Colonic mucosa (tissue), 4 donors: ENCODE measurements around the gene ZFP36. TPM values are rescaled to one million over a fixed set of nuclear protein-coding genes. Genes with fewer than 3 reads are reported as not detected.

ENCODE experiments used
- DNase-seq: peaks from one replicate; pipeline ENCODE4 v3.0.0-alpha.2; 2020
- H3K27ac ChIP-seq: fragments of 200-600 bp; one replicate; pipeline ENCODE4 v1.8.0; 2021
- H3K27me3 ChIP-seq: fragments of 200-600 bp; one replicate; pipeline ENCODE4 v1.8.0; 2021
- H3K36me3 ChIP-seq: fragments of 200-600 bp; one replicate; pipeline ENCODE4 v1.8.0; 2021
- H3K4me1 ChIP-seq: fragments of 200-600 bp; one replicate; pipeline ENCODE4 v1.8.0; 2021; ENCODE audit warnings: mild to moderate bottlenecking
- H3K4me3 ChIP-seq: fragments of 200-600 bp; one replicate; pipeline ENCODE4 v1.8.0; 2021
- H3K9ac ChIP-seq, 2 donors: one replicate each; pipeline ENCODE4 v1.7.0; 2013; ENCODE audit warnings: control low read depth in 2 of 2, low read depth in 2 of 2, low read length in 2 of 2
- H3K9me3 ChIP-seq: fragments of 200-600 bp; one replicate; pipeline ENCODE4 v1.8.0; 2021
- CTCF ChIP-seq: fragments of 200-600 bp; IDR thresholded peaks from one replicate; pipeline ENCODE4 v1.8.0; 2022; ENCODE audit warnings: antibody characterized with exemption, mild to moderate bottlenecking
- intact Hi-C: fragments of 100-400 bp; cut with DNase I; formaldehyde crosslinking; loops from one replicate; pipeline ENCODE4 v1.14.1; 2022
- total RNA-seq, 2 donors: library from RNA; stranded (reverse); fragmentation: NEBNext Ultra II Directional in 1 of 2; extraction: Animal tissue kit (Norgen Biotek cat#: 25700) in 1 of 2; gene quantifications; one replicate each; pipeline ENCODE4 v1.2.1, GENCODE V29; 2021
- donor health status: healthy.
- donor health status: DM: no; HTN: no; CAD: no.
- donor health status: DM: no; HTN: no; CAD: no.

Gene ZFP36
- total RNA-seq, 2 donors from 2014 or later: 120 to 121 TPM

- H3K9ac ChIP-seq: peak overlapping the region; percentile 88 to 96
- DNase-seq: peak; percentile 93
- peak overlapping the region; percentile 34 for H3K4me3 ChIP-seq
- peak overlapping the region; percentile 100 for H3K27ac ChIP-seq
- peaks cover 2% of the 10 kb centered on the region for H3K36me3 ChIP-seq
- H3K4me1 ChIP-seq: peaks cover 24% of the 10 kb centered on the region
- H3K27me3 ChIP-seq: no peaks in the 10 kb centered on the region
- intact Hi-C loops: no loop called here
- no peaks in the 10 kb centered on the region for H3K9me3 ChIP-seq
- TF ChIP-seq CTCF: no peak
Observed at GRCh38 chr19:39402346-39403300, 4.0 kb upstream of the ZFP36 start.

GRCh38 chr19:39403331-39404312 is 3.0 kb upstream of the ZFP36 start:
- Histone ChIP-seq H3K4me3 (peak overlapping the region; percentile 34), H3K9ac (peak overlapping the region; percentile 88 to 96), H3K4me1 (peaks cover 18% of the 10 kb centered on the region), H3K36me3 (peaks cover 10% of the 10 kb centered on the region), H3K27me3 (no peaks in the 10 kb centered on the region), H3K9me3 (no peaks in the 10 kb centered on the region), H3K27ac (peak overlapping the region; percentile 100)
- no peak for TF ChIP-seq CTCF
- intact Hi-C loops: no loop called here
- DNase-seq: peak; percentile 97

- peak overlapping the region in 1 of 2 donors; percentile 49 for H3K9ac ChIP-seq
- no peak for DNase-seq
- H3K27ac ChIP-seq: peak overlapping the region; percentile 100
- intact Hi-C loops: no loop called here
- peak overlapping the region; percentile 96 for H3K4me3 ChIP-seq
- peaks cover 12% of the 10 kb centered on the region for H3K4me1 ChIP-seq
- no peaks in the 10 kb centered on the region for H3K9me3 ChIP-seq
- no peak for TF ChIP-seq CTCF
- H3K27me3 ChIP-seq: no peaks in the 10 kb centered on the region
- peaks cover 10% of the 10 kb centered on the region for H3K36me3 ChIP-seq
Observed at GRCh38 chr19:39405261-39405957, 1.2 kb upstream of the ZFP36 start.

- Histone ChIP-seq H3K27me3 (no peaks in the 10 kb centered on the region), H3K9ac (peak overlapping the region; percentile 84 to 92), H3K4me1 (peaks cover 19% of the 10 kb centered on the region), H3K27ac (peak overlapping the region; percentile 100), H3K4me3 (peak overlapping the region; percentile 96), H3K36me3 (peaks cover 10% of the 10 kb centered on the region), H3K9me3 (no peaks in the 10 kb centered on the region)
- intact Hi-C loops: no loop called here
- DNase-seq: peak; percentile 78
- TF ChIP-seq CTCF: no peak
Observed at GRCh38 chr19:39405958-39406655, 540 bp upstream of the ZFP36 start.
